NAMALWA (cell line): Measurements from ENCODE around the gene PDE6G.

Experiments
- DNase-seq: peaks from one replicate; pipeline ENCODE4 v3.0.0-alpha.2; 2015; ENCODE audit warnings: low spot score

Gene PDE6G

DNA sequence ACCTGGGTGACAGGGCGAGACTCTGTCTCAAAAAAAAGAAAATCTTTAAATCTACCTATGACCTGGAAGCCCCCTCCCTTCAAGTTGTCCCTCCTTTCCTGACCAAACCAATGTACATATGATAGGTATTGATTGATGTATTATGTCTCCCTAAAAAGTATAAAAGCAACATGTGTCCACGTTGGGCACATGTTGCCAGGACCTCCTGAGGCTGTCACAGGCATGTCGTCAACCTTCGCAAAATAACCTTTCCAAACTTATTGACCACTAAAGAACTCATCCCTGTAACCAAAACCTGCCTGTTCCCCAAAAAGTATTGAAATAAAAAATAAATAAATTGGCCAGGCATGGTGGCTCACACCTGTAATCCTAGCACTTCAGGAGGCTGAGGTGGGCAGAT lies 5.7 kb upstream of the PDE6G start:
- DNase-seq, result no peak

DNA sequence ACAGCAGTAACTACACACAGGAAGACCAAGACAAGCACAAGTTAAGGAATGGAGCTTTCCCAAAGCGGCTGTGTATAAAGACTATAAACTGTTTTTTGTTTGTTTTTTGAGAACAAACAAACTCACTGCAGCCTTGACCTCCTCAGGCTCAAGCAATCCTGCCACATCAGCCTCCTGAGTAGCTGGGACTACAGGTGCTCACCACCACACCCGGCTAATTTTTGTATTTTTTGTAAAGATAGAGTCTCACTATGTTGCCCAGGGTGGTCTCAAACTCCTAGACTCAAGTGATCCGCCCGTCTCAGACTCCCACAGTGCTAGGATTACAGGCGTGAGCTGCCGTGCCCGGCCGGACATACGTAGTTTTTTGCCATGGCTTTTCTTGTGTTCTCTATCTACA lies 4.1 kb upstream of the PDE6G start:
- DNase-seq, result no peak

DNA sequence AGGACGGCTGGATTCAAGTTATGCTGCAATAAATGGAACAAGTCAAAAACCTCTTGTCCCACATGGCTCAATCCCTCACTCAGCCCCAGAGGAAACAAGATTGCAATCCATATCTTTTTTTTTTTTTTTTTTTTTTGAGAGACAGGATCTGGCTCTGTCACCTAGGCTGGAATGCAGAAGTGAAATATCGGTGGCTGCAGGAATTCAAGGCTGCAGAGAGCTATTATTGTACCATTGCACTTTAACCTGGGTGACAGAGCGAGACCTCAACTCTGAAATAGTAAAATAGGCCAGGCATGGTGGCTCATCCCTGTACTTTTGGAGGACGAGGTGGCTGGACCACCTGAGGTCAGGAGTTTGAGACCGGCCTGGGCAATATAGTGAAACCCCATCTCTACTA lies 2.7 kb upstream of the PDE6G start:
- DNase-seq, result no peak

DNA sequence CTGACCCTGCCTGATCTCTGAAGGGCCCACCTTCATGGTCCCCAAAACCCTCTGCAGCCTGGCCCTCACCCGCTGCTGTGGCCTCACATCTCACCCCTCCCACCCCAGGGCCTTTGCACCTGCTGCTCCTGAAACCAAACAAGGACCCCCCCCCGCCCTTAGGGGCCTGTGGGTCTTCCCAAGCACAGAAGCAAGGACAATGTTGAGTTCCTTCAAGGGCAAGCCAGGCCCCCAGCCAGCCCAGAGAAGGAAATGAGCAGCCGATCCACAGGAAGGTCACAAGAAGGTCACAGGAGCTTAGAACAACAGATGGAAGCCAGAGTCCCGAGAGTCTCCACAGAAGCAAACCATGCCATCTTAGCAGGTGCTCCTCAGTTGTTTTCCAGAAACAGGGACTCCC lies 493 bp upstream of the PDE6G start:
- DNase-seq, result no peak

DNA sequence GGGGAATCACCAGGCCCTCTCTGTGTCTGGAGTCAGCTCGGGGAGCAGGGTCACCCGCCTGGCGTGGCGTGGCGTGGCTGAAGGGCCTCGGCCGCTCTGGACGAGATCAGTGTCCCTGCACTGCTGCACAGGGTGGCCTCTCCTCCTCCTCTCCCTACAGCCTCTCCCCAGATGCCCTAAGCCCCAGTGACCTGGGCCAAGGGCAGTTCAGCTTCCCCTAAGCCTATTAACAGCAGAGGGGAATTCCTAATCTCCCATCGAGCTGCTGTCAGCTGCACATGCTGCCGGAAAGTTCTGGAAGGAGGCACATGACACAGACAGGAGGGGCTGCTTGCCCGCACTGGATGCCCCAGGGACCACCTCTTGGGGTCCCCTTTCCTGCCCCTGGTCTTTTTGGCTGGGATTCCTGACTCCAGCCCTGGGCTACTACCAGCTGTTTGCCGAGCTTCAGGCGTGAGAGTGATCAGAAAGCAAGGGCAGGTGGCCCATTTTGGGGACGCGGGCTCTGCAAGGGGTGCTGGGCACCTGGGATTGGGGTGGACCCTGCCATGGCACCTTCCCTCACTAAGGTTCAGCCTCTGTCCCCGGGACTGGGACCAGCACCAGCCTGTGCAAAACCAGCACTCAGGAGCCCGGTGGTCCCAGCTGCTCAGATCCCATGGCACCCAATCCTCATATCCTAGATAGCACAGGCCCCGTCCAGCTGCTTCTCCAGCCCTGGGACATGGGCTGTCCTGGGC lies 794 bp downstream of the PDE6G start:
- DNase-seq, result no peak

DNA sequence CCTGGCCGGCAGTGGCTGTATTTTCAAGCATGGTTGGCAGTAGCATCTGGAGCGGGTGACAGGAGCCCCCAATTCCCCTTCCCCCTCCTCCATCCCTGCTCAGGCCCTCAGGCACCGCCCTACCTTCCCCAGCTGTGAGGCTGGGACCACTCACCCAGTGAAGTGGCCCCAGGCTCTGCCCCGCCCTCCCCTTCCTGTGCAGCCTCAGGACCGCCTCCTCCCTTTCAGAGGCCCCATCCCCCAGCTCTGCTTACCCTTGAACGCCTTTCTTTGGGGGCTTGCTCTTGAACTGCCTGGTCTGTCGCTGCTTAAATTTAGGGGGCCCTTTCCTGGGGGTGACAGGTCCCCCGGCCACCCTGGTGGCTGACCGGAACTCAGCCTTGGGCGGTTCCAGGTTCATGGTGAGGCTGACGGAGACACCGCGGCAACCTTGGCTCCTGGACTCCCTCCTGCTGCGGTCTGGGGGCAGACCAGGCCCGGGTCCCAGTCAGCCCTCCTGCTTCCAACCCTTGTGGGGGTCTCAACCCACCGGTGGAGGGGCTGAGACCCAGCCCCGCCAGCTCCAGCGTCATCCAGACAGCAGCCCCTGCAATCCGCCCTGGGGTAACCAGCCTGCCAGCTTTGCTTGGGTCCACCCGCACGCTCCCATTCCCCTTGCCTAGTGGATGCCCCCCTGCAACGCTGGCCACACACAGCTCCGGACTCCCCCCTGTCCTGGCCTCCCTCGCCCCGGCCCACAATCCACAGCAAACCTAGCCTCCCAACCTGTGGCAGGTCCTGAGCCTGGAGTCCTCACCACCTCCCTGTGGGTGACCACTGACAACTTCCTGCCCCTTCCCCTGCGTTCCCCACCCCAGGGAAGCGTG lies 3.2 kb downstream of the PDE6G start:
- DNase-seq, result no peak

DNA sequence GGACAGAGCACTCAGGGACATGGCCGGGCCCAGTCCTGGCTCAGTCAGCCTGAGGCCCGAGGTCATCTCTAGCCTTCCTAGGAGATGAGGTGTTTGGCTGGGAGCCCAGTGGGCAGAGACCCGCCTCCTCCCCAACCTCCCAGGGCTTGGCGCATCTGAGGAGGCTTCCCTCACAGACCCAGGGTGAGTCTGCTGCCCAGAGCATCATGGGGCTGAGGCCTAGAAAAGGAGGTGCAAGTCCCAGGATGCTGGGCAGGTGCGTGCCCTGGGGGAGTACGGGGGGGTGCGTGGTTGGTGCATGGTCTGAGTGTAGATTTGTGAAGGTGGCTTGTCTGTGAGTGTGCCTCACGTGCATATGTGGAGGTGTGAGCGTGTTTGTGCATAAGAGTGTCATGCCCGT lies 4.7 kb downstream of the PDE6G start:
- no peak for DNase-seq

DNA sequence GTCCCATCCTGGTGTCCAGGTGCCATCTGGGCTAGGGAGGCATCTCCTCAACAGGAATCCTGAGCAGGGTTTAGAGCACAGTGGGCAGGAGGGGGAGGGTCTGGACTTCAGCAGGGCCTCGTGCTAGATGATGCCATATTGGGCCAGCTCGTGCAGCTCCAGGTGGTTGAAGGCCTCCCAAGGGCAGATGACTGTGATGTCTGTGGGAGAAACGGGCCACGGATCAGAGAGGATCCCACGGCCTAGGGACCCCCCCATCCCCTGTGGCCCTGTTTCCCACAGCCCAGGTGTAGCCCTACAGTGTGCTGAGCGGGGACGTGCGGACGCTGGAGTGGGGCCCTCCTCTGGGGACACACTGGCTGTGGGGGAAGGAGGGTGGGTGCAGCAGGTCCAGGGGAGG lies 5.4 kb downstream of the PDE6G start:
- no peak for DNase-seq

DNA sequence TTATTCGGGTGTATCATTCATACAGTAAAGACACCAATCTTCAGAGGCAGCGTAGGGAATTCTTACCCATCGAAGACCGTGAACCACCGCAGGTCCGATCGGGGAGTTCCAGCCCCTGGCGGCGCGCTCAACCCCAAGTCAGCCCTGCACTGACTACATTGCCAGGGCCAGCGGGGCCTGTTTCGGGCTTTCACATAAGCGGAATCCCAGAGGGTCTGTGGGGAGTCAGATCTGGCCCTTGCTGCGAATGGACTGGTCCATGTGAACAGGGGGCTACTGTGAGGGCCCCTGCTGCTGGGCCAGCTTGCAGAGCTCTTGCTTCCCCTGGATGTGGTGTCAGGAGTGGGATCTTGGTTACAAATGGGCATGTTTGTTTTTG lies 7.6 kb downstream of the PDE6G start:
- no peak for DNase-seq

DNA sequence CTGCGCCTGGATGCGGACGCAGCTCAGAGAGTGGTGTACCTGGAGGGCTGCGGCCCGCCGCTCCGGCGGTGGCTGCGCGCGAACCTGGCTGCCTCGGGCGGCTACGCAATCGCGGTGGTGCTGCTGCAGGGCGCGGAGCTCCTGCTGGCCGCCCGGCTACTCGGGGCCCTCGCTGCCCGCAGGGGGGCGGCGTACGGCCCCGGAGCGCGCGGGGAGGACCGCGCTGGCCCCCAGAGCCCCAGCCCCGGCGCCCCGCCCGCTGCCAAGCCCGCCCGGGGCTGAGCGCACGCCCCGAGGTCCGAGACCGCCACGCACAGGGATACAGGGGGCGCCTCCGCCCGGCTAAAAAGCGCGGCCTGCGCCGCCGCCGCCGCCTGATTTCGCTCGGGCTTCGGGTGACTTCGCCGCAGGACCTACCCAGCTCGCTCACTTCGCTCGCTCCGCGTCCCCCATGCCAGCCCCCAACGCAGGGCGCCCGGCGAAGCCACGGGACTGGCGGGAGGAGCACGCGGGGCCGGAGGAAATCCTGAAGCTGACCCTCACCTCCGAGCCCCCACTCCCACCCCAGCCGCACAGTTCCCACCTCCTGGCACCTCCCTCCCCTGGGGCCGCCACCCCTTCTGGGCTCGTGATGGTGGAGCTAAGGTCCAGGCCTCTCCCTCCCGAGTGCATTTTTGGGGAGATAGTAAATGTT lies 8.2 kb downstream of the PDE6G start:
- DNase-seq, result no peak

DNA sequence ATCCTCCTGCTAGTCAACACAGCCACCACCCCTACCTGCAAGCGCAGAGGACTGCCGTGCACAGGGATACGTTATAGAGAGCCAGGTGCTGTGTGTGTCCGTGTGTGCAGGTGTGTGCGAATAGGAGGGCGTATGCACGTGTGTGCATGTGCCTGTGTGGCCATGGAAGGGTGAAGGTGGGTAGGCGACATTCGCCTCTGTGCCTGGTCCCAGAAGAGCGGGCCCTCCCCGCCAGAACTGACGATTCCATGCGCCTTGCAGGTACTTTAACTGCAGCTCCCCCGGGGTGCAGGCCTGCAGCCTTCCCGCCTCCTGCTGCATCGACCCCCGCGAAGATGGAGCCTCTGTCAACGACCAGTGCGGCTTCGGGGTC lies 8.7 kb downstream of the PDE6G start:
- DNase-seq, result no peak

DNA sequence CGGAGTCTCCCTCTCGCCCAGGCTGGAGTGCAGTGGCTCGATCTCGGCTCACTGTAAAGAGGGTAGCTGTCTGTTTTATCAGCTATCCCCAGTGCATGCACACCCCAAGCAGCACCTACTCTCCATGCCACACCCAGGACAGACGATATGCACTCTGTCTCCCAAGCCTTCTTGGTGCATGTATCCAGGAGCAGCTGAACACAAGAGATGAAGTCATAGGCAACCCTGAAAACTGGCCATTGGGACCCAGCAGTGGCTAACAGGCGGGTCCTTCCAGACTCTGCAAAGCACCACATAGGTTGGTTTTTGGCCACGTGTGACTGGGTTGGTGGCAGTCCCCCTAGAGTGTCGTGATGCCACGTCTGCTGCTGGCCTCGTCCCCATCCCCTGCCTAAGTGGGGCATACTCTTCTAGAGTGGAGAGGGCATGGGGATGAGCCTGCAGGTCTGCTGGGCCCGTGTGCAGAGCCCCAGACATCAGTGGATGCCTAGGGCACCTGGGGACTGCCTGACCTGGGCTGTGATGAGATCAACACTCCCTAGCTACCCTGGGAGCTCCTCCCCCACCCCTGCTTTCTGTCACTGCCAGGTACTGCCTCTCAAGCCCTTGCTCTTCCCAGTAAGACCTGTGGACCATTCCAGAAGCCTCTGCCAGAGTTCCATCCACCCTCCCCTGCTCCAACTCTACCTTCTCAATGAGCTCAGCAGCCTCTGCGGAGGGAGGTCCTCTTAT lies 9.3 kb downstream of the PDE6G start:
- no peak for DNase-seq

DNA sequence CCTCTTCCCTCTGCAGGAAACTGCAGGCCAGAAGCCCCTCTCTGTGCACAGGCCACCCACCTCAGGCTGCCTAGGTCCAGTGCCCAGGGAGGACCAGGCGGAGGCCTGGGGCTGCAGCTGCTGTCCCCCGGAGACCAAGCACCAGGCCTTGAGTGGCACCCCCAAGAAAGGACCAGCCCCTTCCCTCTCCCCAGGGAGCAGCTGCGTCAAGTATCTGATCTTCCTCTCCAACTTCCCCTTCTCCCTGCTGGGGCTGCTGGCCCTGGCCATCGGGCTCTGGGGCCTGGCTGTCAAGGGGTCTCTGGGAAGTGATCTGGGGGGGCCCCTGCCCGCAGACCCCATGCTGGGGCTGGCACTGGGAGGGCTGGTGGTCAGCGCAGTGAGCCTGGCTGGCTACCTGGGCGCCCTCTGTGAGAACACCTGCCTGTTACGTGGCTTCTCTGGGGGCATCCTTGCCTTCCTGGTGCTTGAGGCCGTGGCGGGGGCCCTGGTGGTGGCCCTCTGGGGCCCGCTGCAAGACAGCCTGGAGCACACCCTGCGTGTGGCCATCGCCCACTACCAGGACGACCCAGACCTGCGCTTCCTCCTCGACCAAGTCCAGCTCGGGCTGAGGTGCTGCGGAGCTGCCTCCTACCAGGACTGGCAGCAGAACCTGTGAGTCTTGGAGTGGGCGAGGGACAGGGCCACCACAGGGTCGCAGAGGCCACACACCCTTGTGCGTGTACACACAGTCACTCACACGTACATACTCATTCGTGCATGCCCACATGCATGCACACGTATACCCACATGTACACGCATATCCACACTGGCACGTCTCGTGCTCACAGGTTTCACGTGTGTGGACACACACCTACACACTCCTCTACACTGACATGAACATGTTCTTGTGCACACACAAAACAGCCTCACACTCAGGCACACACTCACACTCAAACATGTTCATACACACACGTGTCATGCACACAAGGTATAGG lies 11.1 kb downstream of the PDE6G start:
- no peak for DNase-seq

DNA sequence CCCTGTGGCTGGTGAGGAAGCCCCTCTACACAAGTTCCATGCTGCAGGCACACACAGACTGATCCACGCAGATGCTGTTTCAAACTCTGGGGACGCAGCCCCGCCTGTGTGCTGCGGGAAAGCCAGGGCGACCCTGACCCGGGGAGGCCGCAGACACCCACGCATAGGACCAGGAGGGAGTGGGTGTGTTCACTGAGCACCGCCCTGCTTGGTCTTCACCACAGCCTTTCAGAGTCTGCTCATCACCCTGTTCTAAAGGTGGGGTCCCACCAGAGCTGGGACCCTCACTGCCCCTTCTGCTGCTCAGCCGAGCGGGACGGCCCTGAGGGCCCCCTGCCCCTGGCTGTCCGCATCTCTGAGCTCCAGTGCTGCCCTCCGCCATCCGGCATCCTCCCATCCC lies 11.8 kb downstream of the PDE6G start:
- DNase-seq, result no peak

DNA sequence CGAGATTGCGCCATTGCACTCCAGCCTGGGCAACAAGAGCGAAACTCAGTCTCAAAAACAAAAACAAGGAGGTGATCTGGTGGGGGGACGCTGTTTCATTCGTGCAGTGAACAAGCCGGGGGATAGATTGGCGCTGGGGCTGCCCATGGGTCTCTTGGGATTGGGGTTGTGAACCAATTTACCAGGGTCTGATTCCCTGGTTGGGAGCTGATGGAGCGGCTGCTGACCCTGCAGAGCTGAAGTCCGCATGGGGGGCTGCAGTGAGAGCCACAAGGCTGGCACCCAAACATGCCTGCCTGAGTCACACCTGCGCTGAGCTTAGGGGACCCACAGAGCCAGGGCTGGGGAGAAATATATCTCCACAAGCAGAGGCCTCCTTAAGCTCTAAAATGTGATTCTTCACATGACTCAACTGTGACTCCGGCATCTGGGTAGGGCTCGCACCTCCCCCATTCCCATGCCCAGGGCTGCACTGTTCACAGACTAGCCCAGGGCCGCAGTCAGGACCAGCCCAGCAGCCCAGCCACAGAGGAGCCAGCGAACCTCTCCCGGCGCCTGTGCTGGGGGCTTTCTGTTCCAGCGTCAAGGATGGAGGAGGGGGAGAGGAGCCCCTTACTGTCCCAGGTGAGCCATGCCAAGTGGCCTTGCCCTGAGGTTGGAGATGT lies 14.4 kb downstream of the PDE6G start:
- DNase-seq, result no peak

DNA sequence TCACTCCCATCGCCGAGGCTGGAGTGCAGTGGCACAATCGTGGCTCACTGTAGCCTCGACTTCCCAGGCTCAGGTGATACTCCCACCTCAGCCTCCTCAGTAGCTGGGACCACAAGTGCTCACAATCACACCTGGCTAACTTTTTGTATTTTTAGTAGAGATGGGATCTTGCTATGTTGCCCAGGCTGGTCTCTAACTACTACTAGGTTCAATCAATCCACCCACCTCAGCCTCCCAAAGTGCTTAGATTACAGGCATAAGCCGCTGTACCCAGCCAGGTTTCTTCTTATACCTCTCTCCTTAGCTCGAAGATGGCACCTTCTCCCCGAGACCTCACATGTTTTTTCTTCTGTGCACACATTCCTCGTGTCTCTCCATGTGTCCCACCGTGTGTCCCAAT lies 16.3 kb downstream of the PDE6G start:
- DNase-seq, result no peak

DNA sequence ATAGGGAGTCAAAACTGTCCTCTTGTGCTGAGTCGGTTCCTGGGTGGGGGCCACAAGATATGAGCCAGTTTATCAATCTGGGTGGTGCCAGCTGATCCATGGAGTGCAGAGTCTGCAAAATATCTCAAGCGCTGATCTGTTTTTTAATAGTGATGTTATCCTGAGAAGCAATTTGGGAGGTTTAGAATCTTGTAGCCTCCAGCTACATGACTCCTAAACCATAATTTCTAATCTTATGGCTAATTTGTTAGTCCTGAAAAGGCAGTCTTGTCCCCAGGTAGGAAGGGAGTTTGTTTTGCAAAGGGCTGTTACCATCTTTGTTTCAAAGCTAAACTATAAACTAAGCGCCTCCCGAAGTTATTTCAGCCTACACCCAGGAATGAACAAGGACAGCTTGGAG lies 17.7 kb downstream of the PDE6G start:
- no peak for DNase-seq

DNA sequence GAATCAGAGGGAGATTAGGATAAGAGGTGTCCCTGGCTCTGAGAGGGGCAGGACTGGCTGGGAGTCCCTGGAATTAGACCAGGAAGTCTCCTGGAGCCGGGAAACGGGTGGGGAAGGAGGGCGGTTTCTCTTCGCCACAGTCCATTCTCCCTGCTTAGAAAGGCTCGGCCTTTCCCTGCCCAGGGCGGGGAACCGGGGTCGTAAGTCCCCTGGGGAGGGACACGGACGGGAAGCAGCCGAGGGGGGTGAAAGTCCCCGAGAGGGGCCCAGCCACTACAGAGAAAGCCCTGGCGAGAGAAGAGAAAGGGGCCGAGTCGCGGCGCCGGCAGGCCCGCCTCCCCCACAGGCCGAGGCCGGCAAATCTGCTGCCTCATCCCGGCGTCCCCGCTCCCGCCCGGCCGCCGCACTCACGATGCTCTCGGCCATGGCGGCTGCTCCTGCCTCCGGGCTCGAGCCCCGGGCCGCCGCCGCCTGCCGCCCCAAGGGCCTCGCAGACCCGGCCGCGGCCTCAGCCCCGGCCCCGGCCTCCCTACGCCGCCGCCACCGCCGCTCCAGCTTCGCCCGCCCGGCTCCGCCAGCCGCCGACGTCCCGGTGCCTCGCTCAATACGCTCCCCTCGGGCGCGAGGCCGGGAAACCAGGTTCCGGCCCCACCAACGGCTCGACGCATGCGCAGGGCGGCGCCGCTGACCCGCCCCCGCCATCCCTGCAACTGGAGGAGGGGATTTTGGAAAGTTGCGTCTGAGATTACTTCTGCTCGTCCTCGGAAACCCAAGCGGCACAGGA lies 19.6 kb downstream of the PDE6G start, which contains the start of the genes NPLOC4 and TSPAN10:
NPLOC4 (minus strand) TSS at position 608 of the 784 bp plus-strand sequence; CDS start at position 426, 182 bp downstream.
TSPAN10 (plus strand) TSS at position 692 of the 784 bp plus-strand sequence. CDS start 5,217 bp downstream, outside the sequence.
- peak; percentile 80 for DNase-seq

DNA sequence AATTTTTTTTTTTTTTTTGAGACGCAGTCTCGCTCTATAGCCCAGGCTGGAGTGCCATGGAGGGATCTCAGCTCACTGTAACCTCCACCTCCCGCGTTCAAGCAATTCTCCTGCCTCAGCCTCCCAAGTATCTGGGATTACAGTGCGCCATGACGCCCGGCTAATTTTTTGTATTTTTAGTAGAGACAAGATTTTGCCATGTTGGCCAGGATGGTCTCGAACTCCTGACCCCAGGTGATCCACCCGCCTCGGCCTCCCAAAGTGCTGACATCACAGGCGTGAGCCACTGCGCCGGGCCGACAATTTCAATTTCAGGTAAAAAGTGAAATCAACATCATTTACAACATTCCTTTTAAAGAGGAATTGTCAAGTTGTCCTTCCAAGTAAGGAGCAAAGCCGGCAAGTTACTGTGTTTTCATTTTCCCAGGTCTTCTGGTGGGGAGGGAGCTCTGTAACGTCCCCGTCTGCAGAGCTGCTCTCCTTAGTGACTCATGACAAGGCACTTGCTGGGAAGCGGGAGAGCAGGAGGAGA lies 20.3 kb downstream of the PDE6G start:
- no peak for DNase-seq
